HG03196 (cell line): ENCODE data around the gene ARSG.

Experiments
- ATAC-seq: cut with Tn5 transposase; IDR thresholded peaks from one replicate; pipeline ENCODE4 v1.9.1; 2021; ENCODE audit not compliant: unreplicated experiment

The ARSG gene

DNA sequence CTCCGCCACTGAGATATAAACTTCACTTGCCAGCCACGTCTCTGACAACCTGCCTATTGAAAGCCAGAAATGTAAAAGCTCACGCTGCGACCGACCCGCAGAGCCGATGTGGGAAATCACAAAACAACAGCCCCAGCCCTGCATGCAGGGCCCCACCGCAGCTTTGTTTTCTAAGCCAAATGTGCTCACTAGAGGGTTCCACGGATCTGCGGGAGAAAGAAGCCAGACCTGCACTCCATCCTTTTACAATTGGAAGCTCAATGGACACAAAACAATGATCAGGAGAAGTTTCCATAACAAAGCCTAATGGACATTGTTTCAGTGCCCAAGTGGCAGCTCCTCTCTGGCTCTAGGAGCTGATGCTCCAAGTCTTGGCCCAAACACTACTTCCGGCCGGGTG lies 132.9 kb downstream of the ARSG start:
- no peak for ATAC-seq

DNA sequence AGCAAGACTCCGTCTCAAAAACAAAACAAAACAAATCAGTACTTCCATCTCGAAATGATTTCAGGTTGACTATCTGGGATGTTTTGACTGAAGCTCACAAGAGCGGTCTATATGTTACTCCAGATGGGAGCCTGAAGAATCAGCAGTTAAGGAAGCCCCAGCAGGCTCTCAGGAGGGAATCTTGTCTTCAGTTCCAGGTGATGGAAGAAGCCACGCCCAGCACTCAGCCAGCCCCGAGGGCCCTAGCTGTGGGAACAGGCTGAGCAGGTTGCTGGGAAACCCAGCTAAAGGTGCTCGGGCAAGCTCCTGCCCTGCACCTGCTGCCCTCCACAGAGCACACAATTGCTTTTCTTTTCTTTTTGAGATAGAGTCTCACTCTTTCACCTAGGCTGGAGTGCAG lies 133.6 kb downstream of the ARSG start:
- ATAC-seq: no peak

DNA sequence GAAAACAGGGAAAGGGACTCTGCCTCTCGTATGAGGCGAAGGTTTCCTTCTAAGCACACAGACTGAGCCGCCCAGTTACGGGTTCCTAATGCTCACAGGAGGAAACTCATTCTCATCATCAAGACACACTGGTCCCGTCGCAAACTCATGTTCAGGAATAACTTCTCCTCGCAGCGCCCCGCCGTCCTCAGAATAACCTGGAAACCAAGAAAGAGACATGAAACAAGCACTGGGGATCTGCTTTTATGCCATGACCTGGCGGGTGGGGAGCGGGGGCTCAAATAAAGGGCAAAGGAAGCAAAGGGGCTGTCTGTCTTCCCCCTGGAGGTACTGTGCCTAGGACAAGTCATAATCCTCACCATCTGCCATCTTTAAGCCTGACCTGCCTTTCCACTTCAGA lies 134.7 kb downstream of the ARSG start:
- ATAC-seq: no peak

DNA sequence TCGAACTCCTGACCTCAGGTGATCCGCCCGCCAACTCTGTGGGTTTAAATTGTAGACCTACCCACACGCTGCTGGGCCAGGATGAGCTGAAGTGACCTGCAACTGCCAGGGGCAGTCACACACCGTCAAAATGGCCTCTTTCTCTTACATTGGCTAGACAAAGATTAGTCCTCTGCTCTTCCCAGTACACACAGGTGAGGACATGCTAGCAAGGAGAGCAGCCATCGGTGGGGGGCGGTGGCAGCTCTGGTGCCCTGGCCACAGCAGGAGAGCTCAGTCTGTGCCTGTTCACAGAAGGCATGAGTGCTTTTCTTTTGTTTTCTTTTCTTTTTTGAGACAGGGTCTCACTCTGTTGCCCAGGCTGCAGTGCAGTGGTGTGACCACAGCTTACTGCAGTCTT lies 136.3 kb downstream of the ARSG start:
- no peak for ATAC-seq

DNA sequence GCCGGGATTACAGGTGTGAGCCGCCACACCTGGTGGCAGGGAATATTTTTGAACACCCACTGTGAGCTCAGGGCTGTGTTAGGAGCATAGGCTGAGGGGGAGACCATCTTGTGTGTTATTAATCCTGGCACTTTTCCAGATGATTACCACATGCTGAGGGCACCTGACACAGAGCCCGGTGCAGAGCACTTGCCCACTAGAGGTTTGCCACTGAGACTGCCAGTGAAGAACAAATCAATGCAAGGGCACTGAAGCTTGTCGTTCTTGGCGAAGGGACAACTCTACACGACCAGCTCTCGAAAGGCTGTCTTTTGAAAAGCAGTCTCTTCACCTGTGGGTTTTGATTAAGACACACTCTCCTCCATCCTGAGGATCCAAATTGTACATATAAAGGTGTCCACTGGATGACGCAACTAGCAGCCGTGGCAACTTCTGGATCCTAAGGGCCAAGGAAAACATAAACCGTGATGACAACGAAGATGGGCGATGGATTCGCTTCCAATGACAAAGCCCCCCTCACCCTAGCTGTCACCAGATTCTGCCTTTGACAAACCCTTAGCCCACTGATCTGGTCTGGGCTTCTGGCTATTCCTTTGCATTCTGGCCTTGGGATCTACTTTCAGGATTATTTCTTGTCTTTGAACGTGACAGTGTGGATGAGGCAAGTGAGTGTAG lies 137.3 kb downstream of the ARSG start:
- no peak for ATAC-seq

DNA sequence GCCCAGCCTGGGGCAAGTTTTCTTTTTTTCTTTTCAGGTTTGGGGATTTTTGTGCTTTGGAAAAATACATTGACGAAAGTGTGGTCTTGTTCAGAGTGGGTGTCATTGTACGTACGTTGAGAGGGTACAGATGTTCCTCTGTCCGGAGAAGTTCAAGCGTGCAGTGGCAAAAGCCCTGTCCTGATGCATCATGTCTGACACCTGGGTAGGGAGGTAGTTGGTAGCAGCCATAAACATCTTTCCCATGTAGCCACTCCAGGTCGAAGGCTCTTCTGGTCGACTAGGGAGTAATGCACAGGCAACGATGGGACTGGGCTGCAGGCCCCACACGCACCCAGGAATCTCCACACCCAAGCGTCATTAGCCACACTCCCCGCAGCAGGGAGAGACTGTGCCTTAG lies 138.6 kb downstream of the ARSG start:
- no peak for ATAC-seq

DNA sequence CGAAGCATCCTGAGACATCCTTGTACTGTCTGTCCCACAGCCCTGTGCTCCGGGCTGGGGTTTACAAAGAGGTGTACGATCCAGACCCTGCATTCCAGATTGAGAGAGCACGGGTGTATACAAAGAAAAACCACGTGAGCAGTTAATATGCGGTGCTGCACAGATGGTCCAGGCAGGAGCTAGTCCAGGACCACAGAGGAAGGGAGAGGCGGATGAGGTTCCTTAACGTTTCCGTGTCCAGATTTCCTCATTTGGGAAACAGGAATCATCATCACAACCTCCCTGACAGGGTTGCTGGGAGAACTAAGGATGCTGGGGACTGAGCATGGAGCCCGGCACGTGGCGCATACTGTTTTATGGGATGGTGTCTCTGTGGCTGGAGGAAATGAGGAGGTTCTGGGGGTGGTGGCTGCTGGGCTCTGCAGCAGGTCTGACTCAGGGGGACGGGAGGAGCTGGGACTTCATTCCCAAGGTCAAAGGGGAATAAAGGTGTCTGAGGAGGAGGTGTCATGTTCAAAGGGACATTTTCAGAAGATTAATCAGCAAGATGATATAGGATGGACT lies 139.8 kb downstream of the ARSG start:
- no peak for ATAC-seq

DNA sequence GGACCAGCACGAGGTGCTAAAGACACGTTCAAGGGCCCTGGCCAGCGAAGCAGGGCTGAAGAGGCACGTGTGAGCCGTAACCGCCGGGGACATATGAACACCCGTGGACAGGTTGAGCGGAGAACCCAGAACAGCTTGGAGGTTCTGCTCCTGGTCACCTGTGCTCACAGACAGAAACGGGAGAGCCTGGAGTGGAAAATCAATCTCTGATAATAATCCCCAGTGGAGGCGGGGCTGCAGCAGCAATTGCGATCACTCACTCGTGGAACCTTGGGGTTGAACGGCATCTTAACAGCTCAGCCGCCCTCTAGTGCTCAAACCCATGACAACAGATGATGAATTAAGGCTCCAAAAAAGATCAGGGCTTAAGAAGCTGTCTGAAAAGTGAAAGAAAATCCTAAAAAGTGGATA lies 140.4 kb downstream of the ARSG start:
- no peak for ATAC-seq

DNA sequence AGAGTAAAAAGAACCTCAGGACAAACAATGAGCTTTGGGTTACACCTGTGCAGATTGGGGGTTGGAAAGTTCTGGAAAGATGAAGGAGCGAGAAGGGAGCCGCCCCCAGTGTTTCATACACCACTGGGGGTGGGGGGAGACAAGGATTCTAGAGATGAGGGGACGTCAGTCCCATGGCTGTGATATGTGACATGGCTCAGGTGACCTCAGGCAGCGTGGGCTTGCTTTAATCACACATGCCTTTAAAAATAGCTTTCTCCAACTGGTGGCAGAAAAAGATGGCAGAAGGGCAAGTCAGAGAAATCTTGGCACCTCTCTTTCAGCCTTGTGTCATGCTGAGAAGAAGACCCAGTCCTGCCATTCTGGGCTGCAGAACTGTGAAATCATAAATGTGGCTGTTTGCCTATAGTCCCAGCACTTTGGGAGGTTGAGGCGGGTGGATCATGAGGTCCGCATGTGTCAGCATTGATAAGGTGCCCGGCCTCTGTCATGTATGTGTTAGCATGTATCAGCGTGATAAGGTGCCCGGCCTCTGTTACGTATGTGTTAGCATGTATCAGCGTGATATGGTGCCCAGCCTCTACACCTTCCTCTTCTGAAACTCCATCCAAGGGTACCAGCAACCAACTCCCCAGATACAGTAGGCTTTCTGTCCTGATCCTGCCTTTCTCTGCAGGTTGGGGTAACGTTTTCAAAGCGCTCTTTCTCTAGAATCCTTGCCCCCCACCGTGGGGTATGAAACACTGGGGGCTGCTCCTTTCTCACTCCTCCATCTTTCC lies 141.0 kb downstream of the ARSG start:
- ATAC-seq: no peak

DNA sequence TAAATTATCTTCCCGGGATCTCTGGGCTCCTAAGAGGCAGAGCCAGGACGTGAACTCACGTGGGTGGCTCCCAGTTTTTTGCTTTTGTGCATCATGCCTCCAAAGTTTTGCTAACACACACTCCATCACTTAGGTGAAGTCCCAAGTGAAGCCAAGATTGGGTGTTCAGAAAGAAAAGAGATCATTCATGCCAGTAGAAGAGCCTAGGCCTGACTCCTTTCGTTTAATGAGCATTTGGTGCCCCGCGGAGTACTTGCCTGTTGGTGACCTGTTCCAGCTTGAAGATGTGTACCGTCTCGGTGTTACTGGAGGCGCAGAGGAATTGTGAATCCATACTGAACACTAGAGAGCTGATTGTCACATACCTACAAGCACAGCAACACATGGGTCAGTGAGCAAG lies 141.9 kb downstream of the ARSG start:
- no peak for ATAC-seq

DNA sequence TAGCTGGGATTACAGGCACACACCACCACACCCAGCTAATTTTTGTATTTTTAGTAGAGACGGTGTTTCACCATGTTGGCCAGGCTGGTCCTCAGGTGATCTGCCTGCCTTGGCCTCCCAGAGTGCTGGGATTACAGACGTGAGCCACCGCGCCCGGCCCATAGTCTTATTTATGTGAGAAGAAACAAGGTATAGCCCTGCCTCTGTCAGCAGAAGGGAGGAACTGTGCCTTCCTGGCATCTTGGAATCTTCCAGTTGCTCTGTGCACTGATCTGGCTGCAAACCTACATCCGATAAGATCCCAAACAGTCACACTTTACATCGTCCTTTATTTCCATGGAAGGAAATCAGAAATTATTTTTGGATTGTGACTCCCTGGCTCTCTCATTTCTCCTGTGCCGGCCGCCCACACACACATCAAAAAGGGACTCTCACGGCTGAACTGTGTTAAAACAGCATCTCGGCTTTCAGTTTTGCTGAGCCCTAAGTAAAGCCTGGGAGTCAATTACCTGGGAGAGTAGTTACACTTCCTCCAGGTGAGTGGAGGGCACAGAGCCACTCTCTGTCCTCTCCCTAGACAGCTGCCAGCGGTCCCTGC lies 142.7 kb downstream of the ARSG start:
- ATAC-seq: no peak

DNA sequence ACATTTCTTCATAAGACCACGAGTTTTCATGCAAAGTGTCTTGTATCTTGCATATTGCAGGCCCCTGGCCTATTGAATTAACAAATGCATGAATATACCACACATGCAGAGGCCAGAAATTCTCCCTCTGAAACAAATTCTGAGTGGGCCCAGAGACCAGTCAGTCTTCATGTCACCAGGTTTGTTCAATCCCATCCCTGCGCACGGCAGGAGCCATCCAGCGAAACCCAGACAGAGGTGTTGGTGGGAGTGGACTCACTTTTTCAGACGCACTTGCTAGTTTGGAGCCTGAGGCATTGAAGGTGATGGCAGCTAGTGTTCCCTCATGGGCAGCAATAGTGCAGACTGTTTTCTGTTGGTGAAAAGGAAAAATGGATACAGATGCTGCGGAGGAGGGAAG lies 144.1 kb downstream of the ARSG start:
- no peak for ATAC-seq

DNA sequence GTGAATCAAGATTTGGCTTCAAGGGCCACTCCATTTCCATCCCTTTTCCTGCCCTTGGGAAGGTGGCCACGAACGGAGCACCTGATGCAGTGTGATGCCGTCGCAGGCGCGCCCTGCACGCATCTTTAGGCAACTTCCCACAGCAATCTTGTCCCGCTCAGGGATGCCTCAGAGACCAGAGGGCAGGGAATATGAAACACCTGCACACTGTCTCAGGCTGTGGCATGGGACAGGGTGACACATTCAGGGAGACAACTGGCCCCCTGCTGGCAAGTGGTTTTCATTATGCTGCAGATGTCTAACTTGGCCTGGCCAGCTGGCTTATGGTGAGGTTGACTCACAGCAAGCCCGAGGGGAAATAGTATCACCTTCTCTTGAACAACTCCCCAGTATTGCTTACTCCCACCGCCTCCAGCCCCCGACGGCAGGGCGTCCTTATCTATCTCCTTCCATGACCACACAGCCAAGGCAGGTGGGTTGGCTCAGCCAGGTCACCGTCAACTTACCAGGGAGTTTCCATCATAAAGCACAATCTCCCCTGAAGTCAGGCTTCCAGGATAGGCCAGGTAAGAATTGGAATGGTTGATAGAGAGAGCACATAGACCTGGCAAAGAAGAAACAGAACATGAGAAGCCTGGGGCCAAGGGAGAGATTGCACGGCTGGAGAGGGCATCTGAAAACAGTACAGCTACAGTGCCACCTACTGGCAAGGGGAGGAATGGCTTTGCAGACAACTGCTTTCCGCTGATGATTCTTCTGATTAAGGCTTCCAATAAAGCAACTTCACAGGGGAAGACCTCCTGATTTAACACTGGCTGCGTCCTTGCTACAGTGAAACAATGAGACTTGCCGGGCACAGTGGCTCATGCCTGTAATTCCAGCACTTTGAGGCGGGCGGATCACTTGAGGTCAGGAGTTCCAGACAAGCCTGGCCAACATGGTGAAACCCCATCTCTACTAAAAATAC lies 144.9 kb downstream of the ARSG start:
- ATAC-seq: no peak

DNA sequence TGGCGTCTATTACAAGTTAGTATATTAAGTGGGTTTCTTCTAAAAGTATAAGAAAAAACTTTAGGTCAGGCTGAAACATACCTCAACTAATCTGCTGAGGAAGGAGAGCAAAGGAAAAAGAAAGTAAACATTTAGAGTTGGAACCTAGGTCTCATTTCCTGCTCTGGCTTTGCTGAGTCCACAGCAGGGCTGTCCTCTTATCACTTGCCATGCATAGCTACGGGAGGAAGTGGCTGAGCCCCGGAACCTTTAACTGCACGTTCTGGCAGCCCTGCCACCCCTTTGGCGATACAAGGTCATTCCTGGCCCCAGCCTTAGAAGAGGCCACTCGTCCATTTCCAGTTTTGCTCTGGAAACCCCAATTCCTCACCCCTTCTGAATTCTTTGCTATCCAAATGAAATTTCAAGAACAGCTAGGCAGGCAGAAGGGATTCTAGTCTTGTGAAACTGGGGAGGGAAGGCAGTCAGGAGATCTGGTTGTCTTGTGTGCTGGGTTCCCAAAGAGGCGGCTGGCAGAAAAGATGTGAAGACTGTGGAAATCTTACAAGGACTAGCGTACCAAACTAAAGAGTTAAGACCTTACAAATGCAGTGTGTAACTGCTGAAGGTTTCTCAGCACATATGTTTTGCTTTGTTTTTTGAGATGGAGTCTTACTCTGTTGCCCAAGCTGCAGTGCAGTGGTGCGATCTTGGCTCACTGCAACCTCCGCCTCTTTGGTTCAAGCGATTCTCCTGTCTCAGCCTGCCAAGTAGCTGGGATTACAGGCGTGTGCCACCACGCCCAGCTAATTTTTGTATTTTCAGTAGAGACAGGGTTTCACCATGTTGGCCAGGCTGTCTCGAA lies 146.9 kb downstream of the ARSG start:
- peak; percentile 84 for ATAC-seq

DNA sequence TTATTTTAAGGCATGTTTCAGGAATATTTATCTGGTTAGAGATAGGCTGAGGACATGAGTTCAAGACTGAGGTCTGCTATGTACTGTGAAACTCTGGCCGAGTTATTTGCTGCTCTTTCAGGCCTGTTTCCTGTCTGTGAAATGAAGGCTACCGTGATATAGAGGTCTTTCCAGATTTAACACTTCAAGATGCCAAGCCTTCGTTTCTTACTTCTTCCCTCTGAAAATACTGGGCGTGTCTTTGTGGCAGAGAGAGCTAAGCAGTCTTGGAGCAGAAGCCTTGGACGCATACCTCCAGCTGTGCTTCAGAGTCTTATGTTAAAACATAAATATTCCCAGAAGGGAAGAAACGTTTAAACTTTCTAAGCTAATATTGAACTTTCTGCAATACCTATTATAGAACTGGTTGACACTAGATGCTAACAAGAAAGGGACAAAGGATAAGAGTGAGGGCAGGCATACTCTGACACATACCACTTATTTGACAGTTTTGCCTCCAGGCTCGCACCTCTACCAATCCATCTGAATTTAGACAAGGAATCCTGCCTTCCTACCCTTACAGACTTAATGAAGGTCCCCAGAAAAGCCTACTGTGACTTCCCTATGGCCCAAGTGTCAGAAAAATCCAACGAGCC lies 148.5 kb downstream of the ARSG start:
- ATAC-seq: no peak

DNA sequence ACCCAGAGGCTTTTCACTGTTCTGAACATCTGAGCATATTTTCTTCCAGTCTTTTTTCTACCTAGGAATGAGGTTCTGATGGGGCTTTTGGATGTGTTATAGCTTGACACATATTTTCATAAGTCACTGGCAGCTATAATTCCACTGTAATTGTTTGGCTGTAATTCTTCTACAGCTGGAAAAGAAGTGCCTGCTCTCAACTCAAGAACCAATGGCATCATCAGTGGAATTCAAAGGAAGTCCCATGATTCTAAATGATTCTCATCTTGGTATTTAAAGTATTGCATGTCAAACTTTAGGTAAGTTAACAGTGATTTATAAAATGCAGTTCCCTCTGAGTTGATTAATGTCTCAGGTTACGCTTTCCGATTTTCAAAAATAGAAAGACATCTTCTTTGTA lies 149.2 kb downstream of the ARSG start:
- no peak for ATAC-seq

DNA sequence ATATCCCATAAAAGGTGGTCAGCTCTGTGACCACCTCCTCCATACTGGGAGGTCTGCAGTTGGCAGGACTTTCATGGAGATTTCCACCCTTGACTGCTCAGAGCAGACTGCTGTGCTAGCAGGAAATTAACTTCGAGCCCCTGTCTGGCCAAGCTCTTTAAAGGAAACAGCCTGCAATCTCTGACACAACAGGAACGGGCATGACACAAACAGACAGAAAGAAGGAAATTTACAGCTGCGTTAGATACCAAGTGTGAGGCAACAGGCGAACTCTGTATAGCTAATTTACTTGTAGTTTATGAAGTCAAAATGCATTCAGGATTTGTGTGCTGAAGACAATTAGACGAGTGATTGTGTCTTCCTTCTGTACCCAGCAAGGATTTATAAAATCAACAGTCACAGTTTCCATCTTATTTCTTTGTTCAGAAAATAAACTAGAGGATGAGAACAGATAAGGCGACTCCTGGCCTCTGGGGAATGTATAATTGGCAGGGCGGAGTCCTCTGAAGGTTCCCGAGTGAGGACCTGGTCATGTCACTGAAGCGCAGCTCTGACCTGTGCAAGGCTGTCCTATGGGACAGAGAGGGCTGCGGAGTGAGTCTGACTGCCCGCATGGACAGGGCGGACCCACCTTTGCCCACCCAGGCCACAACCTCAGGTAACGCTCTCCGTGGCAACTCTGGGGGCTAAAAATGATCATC lies 149.9 kb downstream of the ARSG start:
- ATAC-seq: no peak

DNA sequence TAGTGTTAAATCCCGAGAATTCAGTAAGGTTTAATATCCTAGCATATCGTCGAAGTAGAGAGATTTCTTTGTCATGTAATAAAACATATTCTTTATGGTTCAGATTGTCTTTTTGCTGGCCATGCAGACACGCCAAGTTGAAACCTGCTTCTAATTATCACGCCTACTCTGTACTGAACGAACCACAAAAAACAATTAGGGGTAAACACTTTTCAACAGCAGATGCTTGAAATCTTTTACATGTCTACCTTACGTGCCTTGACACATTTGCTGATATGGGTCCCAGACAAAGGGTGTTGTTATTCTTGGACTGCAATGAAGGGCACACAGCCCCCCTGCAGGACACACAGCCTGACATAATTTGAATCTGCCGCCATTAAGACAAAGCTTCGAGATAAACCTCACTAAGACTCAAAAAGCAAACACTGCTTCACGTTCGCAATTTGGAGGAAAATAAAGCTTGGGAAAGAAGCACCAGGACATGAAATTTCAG lies 152.7 kb downstream of the ARSG start:
- no peak for ATAC-seq

DNA sequence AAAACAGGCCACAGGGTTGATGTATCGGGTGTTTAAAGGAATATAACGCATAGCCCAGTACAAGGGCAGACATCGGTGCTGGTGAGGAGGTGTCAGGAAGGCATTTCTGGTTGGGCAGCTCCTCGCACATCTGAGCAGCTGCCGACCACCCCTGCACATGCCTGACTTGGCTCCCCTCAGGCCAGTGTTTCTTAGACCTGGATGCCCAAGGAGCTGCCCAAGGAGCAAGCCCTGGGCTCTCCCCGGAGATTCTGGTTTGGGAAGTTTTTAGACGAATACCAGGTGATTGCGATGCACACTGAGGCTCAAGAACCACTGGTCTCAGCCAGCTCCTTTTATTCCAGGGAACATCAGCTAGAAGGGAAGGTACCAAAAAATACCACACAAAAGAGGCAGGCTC lies 154.4 kb downstream of the ARSG start:
- ATAC-seq: no peak
